Panc1 (cell line): Measurements from ENCODE around the gene GGT6. TPM values are rescaled to one million over a fixed set of nuclear protein-coding genes. Genes with fewer than 3 reads are reported as not detected.

Experiments
- ATAC-seq: fragments of 200-7000 bp; cut with Tn5 transposase; 2 replicates; pipeline ENCODE4 v1.9.1; 2020; ENCODE audit warnings: mild to moderate bottlenecking, moderate library complexity
- BruUV-seq: library from RNA; stranded (reverse); fragments of 400-500 nt; replicated peaks from 2 replicates; lab custom pipeline; 2021; lab: Mats Ljungman, UMichigan
- CTCF ChIA-PET: fragments of 300-600 bp; sonication (Branson Sonifier 250); formaldehyde crosslinking; loops from one replicate; lab custom pipeline; 2022; ENCODE audit warnings: antibody characterized with exemption; lab: Charles Lee
- POLR2A ChIA-PET: fragments of 300-600 bp; sonication (Branson Sonifier 250); formaldehyde crosslinking; loops from one replicate; lab custom pipeline; 2022; ENCODE audit warnings: antibody characterized with exemption; lab: Charles Lee
- DNase-seq: peaks from one replicate; pipeline ENCODE4 v3.0.0-alpha.2; 2010; ENCODE audit warnings: low read depth, low spot score
- H3K27ac ChIP-seq: 2 replicates; pipeline ENCODE4 v1.5.1; 2011; ENCODE audit warnings: mild to moderate bottlenecking, low read length, inconsistent platforms
- H3K27me3 ChIP-seq: fragments of 200-500 bp; sonication (Bioruptor generic); 2 replicates; pipeline ENCODE4 v1.6.0; 2014; ENCODE audit warnings: low read length, inconsistent platforms; ENCODE audit not compliant: control insufficient read depth, insufficient read depth
- H3K36me3 ChIP-seq: fragments of 200-500 bp; sonication (Bioruptor generic); 2 replicates; pipeline ENCODE4 v1.5.1; 2014; ENCODE audit warnings: inconsistent platforms, mild to moderate bottlenecking, low read length, moderate library complexity; ENCODE audit not compliant: control insufficient read depth, insufficient read depth
- H3K4me1 ChIP-seq: 2 replicates; pipeline ENCODE4 v1.5.1; 2011; ENCODE audit warnings: inconsistent platforms, mild to moderate bottlenecking, low read length, moderate library complexity; ENCODE audit not compliant: control insufficient read depth, insufficient read depth
- H3K4me3 ChIP-seq, 2 experiments: 2 replicates each; pipeline ENCODE4 v1.5.1; 2011 to 2012; ENCODE audit warnings: low read depth in 2 of 2, low read length in 2 of 2, mild to moderate bottlenecking in 2 of 2, inconsistent platforms in 1 of 2, moderate library complexity in 1 of 2
- H3K9me3 ChIP-seq: fragments of 200-500 bp; sonication (Bioruptor generic); 2 replicates; pipeline ENCODE4 v1.5.1; 2014; ENCODE audit warnings: low read depth, mild to moderate bottlenecking, inconsistent platforms, low read length, moderate library complexity; ENCODE audit not compliant: control insufficient read depth, insufficient read depth
- POLR2AphosphoS5 ChIP-seq: IDR thresholded peaks from 2 replicates; pipeline ENCODE4 v1.6.1; 2012; ENCODE audit warnings: mild to moderate bottlenecking, low read depth, low read length, moderate library complexity
- SIN3A ChIP-seq: IDR thresholded peaks from 2 replicates; pipeline ENCODE4 v1.6.1; 2012; ENCODE audit warnings: low read depth, mild to moderate bottlenecking, low read length, moderate library complexity, borderline replicate concordance; ENCODE audit not compliant: insufficient read depth
- TCF7L2 ChIP-seq: IDR thresholded peaks from 2 replicates; pipeline ENCODE4 v1.6.1; 2011; ENCODE audit warnings: mild to moderate bottlenecking, low read depth, low read length, inconsistent platforms
- in situ Hi-C: cut with HindIII; loops from 2 replicates; pipeline ENCODE4 v1.10.0; 2016; ENCODE audit warnings: low sequenced_read_pairs, low pct_unique_long_range_greater_than_20kb
- intact Hi-C: fragments of 100-400 bp; cut with micrococcal nuclease; formaldehyde crosslinking; loops from one replicate; pipeline ENCODE4 v1.10.0; 2022; ENCODE audit not compliant: unreplicated experiment
- total RNA-seq: library from RNA; stranded (reverse); gene quantifications from one replicate; pipeline ENCODE4 v1.2.1, GENCODE V29; 2021; ENCODE audit not compliant: unreplicated experiment
- TF ChIP-seq, protein P1 (sequence below), 2 experiments: IDR thresholded peaks; 2 replicates each; pipeline ENCODE4 v1.6.1; 2011 to 2012; ENCODE audit warnings: low read depth in 2 of 2, control low read depth in 1 of 2, low read length in 1 of 2, mild to moderate bottlenecking in 1 of 2, moderate library complexity in 1 of 2; ENCODE audit not compliant: insufficient read depth in 1 of 2
- TF ChIP-seq, protein P2 (sequence below): fragments of 450-650 bp; IDR thresholded peaks from 2 replicates; pipeline ENCODE4 v1.5.1; 2017; ENCODE audit warnings: mild to moderate bottlenecking

The GGT6 gene
- total RNA-seq, 1 experiment from 2014 or later: not detected

- Histone ChIP-seq H3K4me1 (no peaks in the 10 kb centered on the region), H3K27ac (no peak overlapping the region), H3K9me3 (no peaks in the 10 kb centered on the region), H3K27me3 (no peaks in the 10 kb centered on the region; the same call in 1 of the 2 replicates), H3K36me3 (no peaks in the 10 kb centered on the region), H3K4me3 (no peak overlapping the region)
- POLR2A ChIA-PET: no interaction called here
- DNase-seq (no peak), ATAC-seq (no peak)
- no TSS peak for BruUV-seq
- intact Hi-C loops (no loop called here), in situ Hi-C loops (no loop called here)
- TF ChIP-seq TCF7L2: no peak
- CTCF ChIA-PET: no interaction called here
Observed at GRCh38 chr17:4584917-4585637, 24.7 kb upstream of the GGT6 start.

- H3K4me1 ChIP-seq: no peaks in the 10 kb centered on the region
- no TSS peak for BruUV-seq
- in situ Hi-C loops (no loop called here), intact Hi-C loops (no loop called here)
- no peaks in the 10 kb centered on the region for H3K9me3 ChIP-seq
- H3K4me3 ChIP-seq: peak within 1 kb of the TSS in 1 of 2 experiments; percentile 27; a peak in 2 of 4 replicates
- H3K36me3 ChIP-seq: no peaks in the 10 kb centered on the region
- H3K27me3 ChIP-seq: no peaks in the 10 kb centered on the region; the same call in 1 of the 2 replicates
- H3K27ac ChIP-seq: no peak within 1 kb of the TSS
- DNase-seq (no peak), ATAC-seq (peak; percentile 67)
- TF ChIP-seq POLR2AphosphoS5 (no peak), SIN3A (no peak), TCF7L2 (no peak)
- TF ChIP-seq, protein P1, sequence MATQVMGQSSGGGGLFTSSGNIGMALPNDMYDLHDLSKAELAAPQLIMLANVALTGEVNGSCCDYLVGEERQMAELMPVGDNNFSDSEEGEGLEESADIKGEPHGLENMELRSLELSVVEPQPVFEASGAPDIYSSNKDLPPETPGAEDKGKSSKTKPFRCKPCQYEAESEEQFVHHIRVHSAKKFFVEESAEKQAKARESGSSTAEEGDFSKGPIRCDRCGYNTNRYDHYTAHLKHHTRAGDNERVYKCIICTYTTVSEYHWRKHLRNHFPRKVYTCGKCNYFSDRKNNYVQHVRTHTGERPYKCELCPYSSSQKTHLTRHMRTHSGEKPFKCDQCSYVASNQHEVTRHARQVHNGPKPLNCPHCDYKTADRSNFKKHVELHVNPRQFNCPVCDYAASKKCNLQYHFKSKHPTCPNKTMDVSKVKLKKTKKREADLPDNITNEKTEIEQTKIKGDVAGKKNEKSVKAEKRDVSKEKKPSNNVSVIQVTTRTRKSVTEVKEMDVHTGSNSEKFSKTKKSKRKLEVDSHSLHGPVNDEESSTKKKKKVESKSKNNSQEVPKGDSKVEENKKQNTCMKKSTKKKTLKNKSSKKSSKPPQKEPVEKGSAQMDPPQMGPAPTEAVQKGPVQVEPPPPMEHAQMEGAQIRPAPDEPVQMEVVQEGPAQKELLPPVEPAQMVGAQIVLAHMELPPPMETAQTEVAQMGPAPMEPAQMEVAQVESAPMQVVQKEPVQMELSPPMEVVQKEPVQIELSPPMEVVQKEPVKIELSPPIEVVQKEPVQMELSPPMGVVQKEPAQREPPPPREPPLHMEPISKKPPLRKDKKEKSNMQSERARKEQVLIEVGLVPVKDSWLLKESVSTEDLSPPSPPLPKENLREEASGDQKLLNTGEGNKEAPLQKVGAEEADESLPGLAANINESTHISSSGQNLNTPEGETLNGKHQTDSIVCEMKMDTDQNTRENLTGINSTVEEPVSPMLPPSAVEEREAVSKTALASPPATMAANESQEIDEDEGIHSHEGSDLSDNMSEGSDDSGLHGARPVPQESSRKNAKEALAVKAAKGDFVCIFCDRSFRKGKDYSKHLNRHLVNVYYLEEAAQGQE (IDR thresholded peaks at IDR 0.05; ENCODE audit: insufficient read depth in 1 of 2, low read depth in 2 of 2, low read length in 1 of 2): no peak
- TF ChIP-seq, protein P2, sequence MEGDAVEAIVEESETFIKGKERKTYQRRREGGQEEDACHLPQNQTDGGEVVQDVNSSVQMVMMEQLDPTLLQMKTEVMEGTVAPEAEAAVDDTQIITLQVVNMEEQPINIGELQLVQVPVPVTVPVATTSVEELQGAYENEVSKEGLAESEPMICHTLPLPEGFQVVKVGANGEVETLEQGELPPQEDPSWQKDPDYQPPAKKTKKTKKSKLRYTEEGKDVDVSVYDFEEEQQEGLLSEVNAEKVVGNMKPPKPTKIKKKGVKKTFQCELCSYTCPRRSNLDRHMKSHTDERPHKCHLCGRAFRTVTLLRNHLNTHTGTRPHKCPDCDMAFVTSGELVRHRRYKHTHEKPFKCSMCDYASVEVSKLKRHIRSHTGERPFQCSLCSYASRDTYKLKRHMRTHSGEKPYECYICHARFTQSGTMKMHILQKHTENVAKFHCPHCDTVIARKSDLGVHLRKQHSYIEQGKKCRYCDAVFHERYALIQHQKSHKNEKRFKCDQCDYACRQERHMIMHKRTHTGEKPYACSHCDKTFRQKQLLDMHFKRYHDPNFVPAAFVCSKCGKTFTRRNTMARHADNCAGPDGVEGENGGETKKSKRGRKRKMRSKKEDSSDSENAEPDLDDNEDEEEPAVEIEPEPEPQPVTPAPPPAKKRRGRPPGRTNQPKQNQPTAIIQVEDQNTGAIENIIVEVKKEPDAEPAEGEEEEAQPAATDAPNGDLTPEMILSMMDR: no peak
- ChIA-PET CTCF (no interaction called here), POLR2A (no interaction called here)
Observed at GRCh38 chr17:4584101-4584916, 23.9 kb upstream of the GGT6 start, which contains the start of gene SMTNL2. SMTNL2 (plus strand) TSS chr17:4584529; CDS start chr17:4584606, 77 bp downstream.
